ENCODE measurements around the gene EGFL7. TPM values are rescaled to one million over a fixed set of nuclear protein-coding genes. Genes with fewer than 3 reads are reported as not detected.

The EGFL7 gene
- total and polyA plus RNA-seq, 4 donors = 32.1 to 39.7 (median 36.5) TPM

- peaks cover 50 to 80% (median 69%) of the 10 kb centered on the region in 4 donors for H3K4me1 ChIP-seq (ENCODE audit: control insufficient read depth in 4 of 4, insufficient read depth in 4 of 4, low read length in 3 of 4)
- TF ChIP-seq GABPA (IDR thresholded peaks at IDR 0.05 in 1 of 2, conservative IDR thresholded peaks at IDR 0.05 in 1 of 2) (no peak), RXRA (IDR thresholded peaks at IDR 0.05) (peak; percentile 62 to 65), HNF4A (conservative IDR thresholded peaks at IDR 0.05) (peak; percentile 34 to 70), SP1 (IDR thresholded peaks at IDR 0.05) (peak; percentile 6), MAX (IDR thresholded peaks at IDR 0.05) (peak; percentile 2)
- no peak overlapping the region for H3K9ac ChIP-seq (ENCODE audit: low read depth in 1 of 2, low read length in 2 of 2)
- H3K27me3 ChIP-seq (ENCODE audit: control insufficient read depth in 4 of 4, insufficient read depth in 4 of 4, low read length in 3 of 4) = no peaks in the 10 kb centered on the region
- H3K36me3 ChIP-seq (ENCODE audit: control insufficient read depth in 4 of 4, insufficient read depth in 3 of 4, low read depth in 1 of 4, low read length in 3 of 4) = no peaks in the 10 kb centered on the region
- peak overlapping the region in 1 of 2 donors; percentile 44 for H3K27ac ChIP-seq (ENCODE audit: low read depth in 1 of 2, low read length in 2 of 2)
- no peak for DNase-seq (ENCODE audit: low spot score)
- H3K4me3 ChIP-seq (ENCODE audit: low read depth in 1 of 3, low read length in 3 of 3) = no peak overlapping the region
- no peaks in the 10 kb centered on the region for H3K9me3 ChIP-seq (ENCODE audit: control insufficient read depth in 4 of 4, low read length in 3 of 4)
- WGBS = 65% methylated on average over 16 of the region's 16 CpGs
These were observed 20.5 kb downstream of the EGFL7 start for GRCh38 chr9:136683173-136683745.

GRCh38 chr9:136683755-136684154 lies 21.0 kb downstream of the EGFL7 start:
- no peak overlapping the region for H3K4me3 ChIP-seq (ENCODE audit: low read depth in 1 of 3, low read length in 3 of 3)
- no peaks in the 10 kb centered on the region for H3K9me3 ChIP-seq (ENCODE audit: control insufficient read depth in 4 of 4, low read length in 3 of 4)
- DNase-seq (ENCODE audit: low spot score) = no peak
- TF ChIP-seq RAD21 (IDR thresholded peaks at IDR 0.05) (no peak), HNF4A (conservative IDR thresholded peaks at IDR 0.05) (peak in 1 of 2 donors; percentile 51), MAX (IDR thresholded peaks at IDR 0.05) (peak; percentile 19), RXRA (IDR thresholded peaks at IDR 0.05) (peak in 1 of 2 donors; percentile 16)
- H3K4me1 ChIP-seq (ENCODE audit: control insufficient read depth in 4 of 4, insufficient read depth in 4 of 4, low read length in 3 of 4) = peaks cover 50 to 80% (median 72%) of the 10 kb centered on the region in 4 donors
- H3K27ac ChIP-seq (ENCODE audit: low read depth in 1 of 2, low read length in 2 of 2) = peak overlapping the region in 1 of 2 donors; percentile 44
- WGBS = 55% methylated on average over 14 of the region's 14 CpGs
- H3K27me3 ChIP-seq (ENCODE audit: control insufficient read depth in 4 of 4, insufficient read depth in 4 of 4, low read length in 3 of 4) = no peaks in the 10 kb centered on the region
- no peaks in the 10 kb centered on the region for H3K36me3 ChIP-seq (ENCODE audit: control insufficient read depth in 4 of 4, insufficient read depth in 3 of 4, low read depth in 1 of 4, low read length in 3 of 4)
- H3K9ac ChIP-seq (ENCODE audit: low read depth in 1 of 2, low read length in 2 of 2) = no peak overlapping the region

GRCh38 chr9:136684339-136684738 lies 21.6 kb downstream of the EGFL7 start:
- 88% methylated on average over 15 of the region's 15 CpGs for WGBS
- no peaks in the 10 kb centered on the region for H3K36me3 ChIP-seq (ENCODE audit: control insufficient read depth in 4 of 4, insufficient read depth in 3 of 4, low read depth in 1 of 4, low read length in 3 of 4)
- H3K4me3 ChIP-seq (ENCODE audit: low read depth in 1 of 3, low read length in 3 of 3) = no peak overlapping the region
- H3K27ac ChIP-seq (ENCODE audit: low read depth in 1 of 2, low read length in 2 of 2) = no peak overlapping the region
- H3K9me3 ChIP-seq (ENCODE audit: control insufficient read depth in 4 of 4, low read length in 3 of 4) = no peaks in the 10 kb centered on the region
- no peak for DNase-seq (ENCODE audit: low spot score)
- H3K9ac ChIP-seq (ENCODE audit: low read depth in 1 of 2, low read length in 2 of 2) = no peak overlapping the region
- no peaks in the 10 kb centered on the region for H3K27me3 ChIP-seq (ENCODE audit: control insufficient read depth in 4 of 4, insufficient read depth in 4 of 4, low read length in 3 of 4)
- no peak for TF ChIP-seq GABPA (IDR thresholded peaks at IDR 0.05 in 1 of 2, conservative IDR thresholded peaks at IDR 0.05 in 1 of 2)
- no peak for TF ChIP-seq YY1 (IDR thresholded peaks at IDR 0.05)
- TF ChIP-seq MAX (IDR thresholded peaks at IDR 0.05) = no peak
- TF ChIP-seq RAD21 (IDR thresholded peaks at IDR 0.05) = no peak
- no peak for TF ChIP-seq HNF4A (conservative IDR thresholded peaks at IDR 0.05)
- TF ChIP-seq NR2F2 (IDR thresholded peaks at IDR 0.05) = no peak
- no peak for TF ChIP-seq TAF1 (conservative IDR thresholded peaks at IDR 0.05)
- TF ChIP-seq FOXA2 (IDR thresholded peaks at IDR 0.05) = no peak
- no peak for TF ChIP-seq SP1 (IDR thresholded peaks at IDR 0.05)
- TF ChIP-seq, protein P1, sequence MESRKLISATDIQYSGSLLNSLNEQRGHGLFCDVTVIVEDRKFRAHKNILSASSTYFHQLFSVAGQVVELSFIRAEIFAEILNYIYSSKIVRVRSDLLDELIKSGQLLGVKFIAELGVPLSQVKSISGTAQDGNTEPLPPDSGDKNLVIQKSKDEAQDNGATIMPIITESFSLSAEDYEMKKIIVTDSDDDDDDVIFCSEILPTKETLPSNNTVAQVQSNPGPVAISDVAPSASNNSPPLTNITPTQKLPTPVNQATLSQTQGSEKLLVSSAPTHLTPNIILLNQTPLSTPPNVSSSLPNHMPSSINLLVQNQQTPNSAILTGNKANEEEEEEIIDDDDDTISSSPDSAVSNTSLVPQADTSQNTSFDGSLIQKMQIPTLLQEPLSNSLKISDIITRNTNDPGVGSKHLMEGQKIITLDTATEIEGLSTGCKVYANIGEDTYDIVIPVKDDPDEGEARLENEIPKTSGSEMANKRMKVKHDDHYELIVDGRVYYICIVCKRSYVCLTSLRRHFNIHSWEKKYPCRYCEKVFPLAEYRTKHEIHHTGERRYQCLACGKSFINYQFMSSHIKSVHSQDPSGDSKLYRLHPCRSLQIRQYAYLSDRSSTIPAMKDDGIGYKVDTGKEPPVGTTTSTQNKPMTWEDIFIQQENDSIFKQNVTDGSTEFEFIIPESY (IDR thresholded peaks at IDR 0.05) = no peak
- peaks cover 45 to 80% (median 69%) of the 10 kb centered on the region in 4 donors for H3K4me1 ChIP-seq (ENCODE audit: control insufficient read depth in 4 of 4, insufficient read depth in 4 of 4, low read length in 3 of 4)
